ENCODE results near the gene F2. TPM values are rescaled to one million over a fixed set of nuclear protein-coding genes. Genes with fewer than 3 reads are reported as not detected.

F2 gene
- total and polyA plus RNA-seq, 2 donors (not counting 1 experiment from before 2014, with no cell fraction given) = not detected

DNA sequence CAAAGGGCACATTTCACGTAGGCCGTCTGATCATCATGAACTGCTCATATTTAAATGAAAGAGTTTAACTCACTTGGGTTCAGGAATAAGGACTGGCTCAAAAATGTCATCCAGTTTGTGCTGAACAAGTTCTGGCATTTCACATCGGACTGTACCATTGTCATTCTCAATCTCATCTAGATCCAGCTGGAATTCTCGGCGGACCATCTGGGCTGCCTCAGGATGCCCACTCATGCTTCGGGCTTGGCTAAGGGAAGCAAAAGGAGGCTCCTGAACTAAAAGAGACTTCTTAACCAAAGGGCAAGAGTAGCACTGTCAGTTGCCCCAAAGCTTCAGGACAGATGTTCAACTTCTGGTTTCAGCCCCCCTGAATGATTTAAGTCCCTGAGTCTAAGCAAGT is 40.2 kb downstream of the F2 start:
- Histone ChIP-seq H3K79me2 (ENCODE audit: control insufficient read depth, insufficient read depth, low read length) (no peaks in the 10 kb centered on the region), H3K4me1 (ENCODE audit: control insufficient read depth, extremely low read depth, insufficient read depth, low read length) (no peaks in the 10 kb centered on the region), H3K36me3 (ENCODE audit: control insufficient read depth, insufficient read depth, low read length) (peaks cover 20% of the 10 kb centered on the region), H2AFZ (ENCODE audit: low read length) (no peak overlapping the region), H3K9me3 (ENCODE audit: control insufficient read depth, insufficient read depth, low read depth, low read length) (no peaks in the 10 kb centered on the region), H3K27me3 (ENCODE audit: control insufficient read depth, insufficient read depth, low read length) (no peaks in the 10 kb centered on the region), H3K4me3 (replicated peaks in 1 of 4; ENCODE audit: control extremely low read depth in 1 of 4, insufficient read depth in 1 of 4, low read depth in 3 of 4, low read length in 4 of 4) (no peak overlapping the region), H3K27ac (ENCODE audit: insufficient read depth, low read length) (no peak overlapping the region), H3K4me2 (ENCODE audit: extremely low read depth, insufficient read depth, low read length) (no peak overlapping the region), H4K20me1 (ENCODE audit: control insufficient read depth, extremely low read depth, insufficient read depth, low read length) (no peaks in the 10 kb centered on the region), H3K9ac (ENCODE audit: insufficient read depth, low read length) (no peak overlapping the region)
- TF ChIP-seq EZH2 (IDR thresholded peaks at IDR 0.05; ENCODE audit: low read length, missing control alignments) = no peak
- TF ChIP-seq, protein P1, sequence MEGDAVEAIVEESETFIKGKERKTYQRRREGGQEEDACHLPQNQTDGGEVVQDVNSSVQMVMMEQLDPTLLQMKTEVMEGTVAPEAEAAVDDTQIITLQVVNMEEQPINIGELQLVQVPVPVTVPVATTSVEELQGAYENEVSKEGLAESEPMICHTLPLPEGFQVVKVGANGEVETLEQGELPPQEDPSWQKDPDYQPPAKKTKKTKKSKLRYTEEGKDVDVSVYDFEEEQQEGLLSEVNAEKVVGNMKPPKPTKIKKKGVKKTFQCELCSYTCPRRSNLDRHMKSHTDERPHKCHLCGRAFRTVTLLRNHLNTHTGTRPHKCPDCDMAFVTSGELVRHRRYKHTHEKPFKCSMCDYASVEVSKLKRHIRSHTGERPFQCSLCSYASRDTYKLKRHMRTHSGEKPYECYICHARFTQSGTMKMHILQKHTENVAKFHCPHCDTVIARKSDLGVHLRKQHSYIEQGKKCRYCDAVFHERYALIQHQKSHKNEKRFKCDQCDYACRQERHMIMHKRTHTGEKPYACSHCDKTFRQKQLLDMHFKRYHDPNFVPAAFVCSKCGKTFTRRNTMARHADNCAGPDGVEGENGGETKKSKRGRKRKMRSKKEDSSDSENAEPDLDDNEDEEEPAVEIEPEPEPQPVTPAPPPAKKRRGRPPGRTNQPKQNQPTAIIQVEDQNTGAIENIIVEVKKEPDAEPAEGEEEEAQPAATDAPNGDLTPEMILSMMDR (conservative IDR thresholded peaks at IDR 0.05 in 1 of 2, IDR thresholded peaks at IDR 0.05 in 1 of 2; ENCODE audit: low read depth in 1 of 2, low read length in 2 of 2) = no peak
- no peak for DNase-seq (ENCODE audit: low read depth in 2 of 2)

DNA sequence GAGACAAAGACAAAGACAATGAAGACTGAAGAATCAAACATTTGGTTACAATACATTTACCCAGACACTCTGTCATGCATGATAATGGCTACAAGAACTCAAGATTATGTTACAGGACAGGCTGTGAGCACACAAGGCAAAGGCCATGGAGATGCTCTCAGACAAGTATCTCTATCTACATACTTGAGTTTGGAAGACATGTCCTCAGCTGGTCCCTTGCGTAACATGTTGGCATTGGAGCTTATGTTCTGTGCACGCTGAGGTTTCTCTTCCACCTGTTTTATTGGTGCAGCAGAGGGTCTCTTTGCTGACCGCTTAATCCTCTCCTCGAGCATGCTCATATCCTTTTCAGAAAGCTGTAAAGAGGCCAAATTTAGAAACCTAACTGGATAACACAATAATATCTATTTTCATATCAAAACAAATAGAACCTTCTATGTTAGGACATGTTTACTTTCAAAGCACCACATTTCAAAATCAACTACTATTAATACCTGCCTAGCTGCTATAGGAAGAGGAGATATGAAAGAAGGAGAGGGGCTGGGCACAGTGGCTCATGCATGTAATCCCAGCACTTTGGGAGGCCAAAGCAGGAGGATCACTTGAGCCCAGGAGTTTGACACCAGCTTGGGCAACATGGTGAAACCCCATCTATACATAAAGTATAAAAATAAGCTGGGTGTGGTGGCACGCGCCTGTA is 41.6 kb downstream of the F2 start:
- peaks cover 18% of the 10 kb centered on the region for H3K36me3 ChIP-seq (ENCODE audit: control insufficient read depth, insufficient read depth, low read length)
- TF ChIP-seq EZH2 (IDR thresholded peaks at IDR 0.05; ENCODE audit: low read length, missing control alignments) = no peak
- TF ChIP-seq, protein P1 (conservative IDR thresholded peaks at IDR 0.05 in 1 of 2, IDR thresholded peaks at IDR 0.05 in 1 of 2; ENCODE audit: low read depth in 1 of 2, low read length in 2 of 2) = no peak
- no peak for DNase-seq (ENCODE audit: low read depth in 2 of 2)

DNA sequence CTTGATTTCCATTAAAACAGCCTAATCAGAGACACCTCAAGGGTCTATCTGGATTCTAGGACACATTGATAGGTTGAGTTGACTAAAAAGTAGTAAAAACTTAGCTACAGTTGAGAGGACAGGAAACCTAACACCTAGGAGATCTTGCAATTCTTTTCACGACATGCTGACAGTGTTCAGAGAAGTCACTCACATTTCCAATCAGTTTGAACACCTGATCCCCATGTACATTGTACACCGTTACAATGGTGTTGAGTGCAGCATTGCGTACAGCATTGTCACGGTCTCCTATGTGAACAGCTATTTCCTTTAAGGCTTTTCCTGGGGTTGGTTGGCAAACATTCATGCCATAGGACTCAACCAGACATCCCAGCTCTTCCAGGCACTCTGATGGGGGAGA is 42.8 kb downstream of the F2 start:
- H3K4me2 ChIP-seq (ENCODE audit: extremely low read depth, insufficient read depth, low read length) = no peak overlapping the region
- TF ChIP-seq, protein P1 (conservative IDR thresholded peaks at IDR 0.05 in 1 of 2, IDR thresholded peaks at IDR 0.05 in 1 of 2; ENCODE audit: low read depth in 1 of 2, low read length in 2 of 2) = no peak
- no peak for TF ChIP-seq EZH2 (IDR thresholded peaks at IDR 0.05; ENCODE audit: low read length, missing control alignments)
- H3K4me3 ChIP-seq (replicated peaks in 1 of 4; ENCODE audit: control extremely low read depth in 1 of 4, insufficient read depth in 1 of 4, low read depth in 3 of 4, low read length in 4 of 4) = no peak overlapping the region
- no peaks in the 10 kb centered on the region for H3K4me1 ChIP-seq (ENCODE audit: control insufficient read depth, extremely low read depth, insufficient read depth, low read length)
- H3K36me3 ChIP-seq (ENCODE audit: control insufficient read depth, insufficient read depth, low read length) = peaks cover 18% of the 10 kb centered on the region
- no peak overlapping the region for H3K9ac ChIP-seq (ENCODE audit: insufficient read depth, low read length)
- H3K27me3 ChIP-seq (ENCODE audit: control insufficient read depth, insufficient read depth, low read length) = no peaks in the 10 kb centered on the region
- no peak for DNase-seq (ENCODE audit: low read depth in 2 of 2)
- H3K9me3 ChIP-seq (ENCODE audit: control insufficient read depth, insufficient read depth, low read depth, low read length) = no peaks in the 10 kb centered on the region
- H3K27ac ChIP-seq (ENCODE audit: insufficient read depth, low read length) = no peak overlapping the region
- no peak overlapping the region for H2AFZ ChIP-seq (ENCODE audit: low read length)
- H4K20me1 ChIP-seq (ENCODE audit: control insufficient read depth, extremely low read depth, insufficient read depth, low read length) = no peaks in the 10 kb centered on the region
- no peaks in the 10 kb centered on the region for H3K79me2 ChIP-seq (ENCODE audit: control insufficient read depth, insufficient read depth, low read length)

More for the DNA sequence above, 41.6 kb downstream of the F2 start:
- no peak overlapping the region for H3K4me3 ChIP-seq (replicated peaks in 1 of 4; ENCODE audit: control extremely low read depth in 1 of 4, insufficient read depth in 1 of 4, low read depth in 3 of 4, low read length in 4 of 4)
- H3K4me1 ChIP-seq (ENCODE audit: control insufficient read depth, extremely low read depth, insufficient read depth, low read length) = no peaks in the 10 kb centered on the region
- no peaks in the 10 kb centered on the region for H4K20me1 ChIP-seq (ENCODE audit: control insufficient read depth, extremely low read depth, insufficient read depth, low read length)
- no peak overlapping the region for H2AFZ ChIP-seq (ENCODE audit: low read length)
- H3K9me3 ChIP-seq (ENCODE audit: control insufficient read depth, insufficient read depth, low read depth, low read length) = no peaks in the 10 kb centered on the region
- H3K9ac ChIP-seq (ENCODE audit: insufficient read depth, low read length) = no peak overlapping the region
- no peak overlapping the region for H3K27ac ChIP-seq (ENCODE audit: insufficient read depth, low read length)
- H3K4me2 ChIP-seq (ENCODE audit: extremely low read depth, insufficient read depth, low read length) = no peak overlapping the region
- H3K79me2 ChIP-seq (ENCODE audit: control insufficient read depth, insufficient read depth, low read length) = no peaks in the 10 kb centered on the region
- no peaks in the 10 kb centered on the region for H3K27me3 ChIP-seq (ENCODE audit: control insufficient read depth, insufficient read depth, low read length)

Measured in fibroblast of lung (primary cell).